ENCODE results near the gene RBM19. TPM values are rescaled to one million over a fixed set of nuclear protein-coding genes. Genes with fewer than 3 reads are reported as not detected.

RBM19 gene
- total and polyA plus RNA-seq, 2 of the 4 experiments (the other 2 are of a cell fraction), result 18.7 to 19.2 TPM

DNA sequence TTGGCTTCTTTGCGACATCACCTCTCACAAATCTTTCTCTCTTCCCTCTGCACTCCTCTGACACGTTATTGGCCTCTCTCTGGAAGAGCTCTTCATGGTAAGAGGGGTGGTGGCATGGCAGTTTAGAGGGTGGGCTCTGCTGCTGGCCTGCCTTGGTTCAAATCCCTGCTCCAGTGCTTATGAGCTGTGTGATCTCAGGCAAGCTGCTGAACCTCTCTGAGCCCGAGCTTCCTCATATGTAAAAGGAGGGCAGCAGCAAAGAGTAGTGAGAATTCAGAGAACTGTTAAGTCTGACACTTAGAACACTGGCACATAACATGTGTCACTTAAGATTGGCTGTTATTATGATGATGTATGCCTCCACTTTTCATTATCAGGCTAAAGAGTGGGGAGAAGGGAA lies 118.3 kb downstream of the RBM19 start:
- no peak overlapping the region for H2AK5ac ChIP-seq (ENCODE audit: low read depth, low read length)
- no peak overlapping the region for H4K91ac ChIP-seq (ENCODE audit: insufficient read depth, low read depth, low read length)
- no peak overlapping the region for H3K14ac ChIP-seq (replicated peaks; ENCODE audit: low read depth, low read length)
- H3K9me1 ChIP-seq (ENCODE audit: insufficient read depth, low read length), result peaks cover 9% of the 10 kb centered on the region; the same call in 1 of the 2 replicates
- no peak overlapping the region for H3K4me3 ChIP-seq (ENCODE audit: insufficient read depth, low read depth, low read length)
- no TSS peak for BruUV-seq (replicated peaks)
- intact Hi-C loops (cut with micrococcal nuclease) (no loop called here), in situ Hi-C loops (cut with MboI; ENCODE audit: low sequenced_read_pairs) (no loop called here), dilution Hi-C loops (cut with HindIII; ENCODE audit: low sequenced_read_pairs, unreplicated experiment) (no loop called here)
- no peaks in the 10 kb centered on the region for H4K20me1 ChIP-seq (ENCODE audit: insufficient read depth, low read length)
- no peak overlapping the region for H3K23ac ChIP-seq (ENCODE audit: low read depth, low read length)
- ChIA-PET CTCF (no interaction called here), POLR2A (ENCODE audit: unreplicated experiment) (no interaction called here)
- no peak overlapping the region for H2BK15ac ChIP-seq (ENCODE audit: low read depth, low read length)
- no peaks in the 10 kb centered on the region for H3K27me3 ChIP-seq (ENCODE audit: control insufficient read depth, insufficient read depth, low read length)
- no peaks in the 10 kb centered on the region for H3K9me3 ChIP-seq (ENCODE audit: control insufficient read depth, insufficient read depth, low read length)
- H2BK5ac ChIP-seq (ENCODE audit: low read depth, low read length, poor library complexity, severe bottlenecking), result no peak overlapping the region
- DNase-seq, result no peak
- H3K27ac ChIP-seq (ENCODE audit: insufficient read depth, low read length), result no peak overlapping the region
- no peaks in the 10 kb centered on the region for H3K79me1 ChIP-seq (ENCODE audit: low read depth in 1 of 2, low read length in 2 of 2)
- no peak overlapping the region for H4K5ac ChIP-seq (ENCODE audit: low read depth, low read length)
- no peak overlapping the region for H2AK9ac ChIP-seq (replicated peaks; ENCODE audit: low read depth, low read length, poor library complexity)
- H3K56ac ChIP-seq (ENCODE audit: extremely low read depth, insufficient read depth, low read length), result no peak overlapping the region
- peaks cover 7% of the 10 kb centered on the region; the same call in 1 of the 2 replicates for H3K4me1 ChIP-seq (ENCODE audit: control insufficient read depth, insufficient read depth, low read length)
- H3K9ac ChIP-seq (ENCODE audit: low read depth, low read length), result no peak overlapping the region
- peaks cover 5% of the 10 kb centered on the region for H3K36me3 ChIP-seq (ENCODE audit: control insufficient read depth, insufficient read depth, low read length)
- H3K4me2 ChIP-seq (ENCODE audit: low read depth, low read length), result no peak overlapping the region
- no peak overlapping the region for H4K8ac ChIP-seq (ENCODE audit: low read depth in 2 of 2, low read length in 2 of 2)
- H2BK20ac ChIP-seq (ENCODE audit: low read depth, low read length), result no peak overlapping the region
- no peak overlapping the region for H3K18ac ChIP-seq (ENCODE audit: low read depth, low read length)
- no CpG with 5 or more reads among the region's 3 CpGs for WGBS, 2 experiments (ENCODE audit: extremely low coverage in 2 of 2, insufficient read length in 1 of 2)
- no peak overlapping the region for H2BK120ac ChIP-seq (ENCODE audit: low read depth, low read length)
- TF ChIP-seq BHLHE40 (IDR thresholded peaks at IDR 0.05; ENCODE audit: low read depth, low read length) (no peak), FOS (IDR thresholded peaks at IDR 0.05; ENCODE audit: low read depth, low read length) (no peak), RFX5 (IDR thresholded peaks at IDR 0.05; ENCODE audit: low read depth, low read length) (no peak), POLR2A (IDR thresholded peaks at IDR 0.05; ENCODE audit: low read depth, low read length) (no peak), CHD1 (IDR thresholded peaks at IDR 0.05; ENCODE audit: low read depth, low read length) (no peak), CEBPB (IDR thresholded peaks at IDR 0.05; ENCODE audit: low read depth, low read length) (no peak), NFE2L2 (IDR thresholded peaks at IDR 0.05; ENCODE audit: low read depth, low read length) (no peak), RCOR1 (IDR thresholded peaks at IDR 0.05; ENCODE audit: insufficient replicate concordance, low read length) (no peak), MAFK (IDR thresholded peaks at IDR 0.05; ENCODE audit: low read depth, low read length) (no peak), SMC3 (IDR thresholded peaks at IDR 0.05; ENCODE audit: low read depth, low read length) (no peak), MAZ (IDR thresholded peaks at IDR 0.05; ENCODE audit: borderline replicate concordance, low read depth, low read length) (no peak), RAD21 (IDR thresholded peaks at IDR 0.05; ENCODE audit: low read length) (no peak), MXI1 (IDR thresholded peaks at IDR 0.05; ENCODE audit: borderline replicate concordance, low read depth, low read length) (no peak)
- TF ChIP-seq, protein P1, sequence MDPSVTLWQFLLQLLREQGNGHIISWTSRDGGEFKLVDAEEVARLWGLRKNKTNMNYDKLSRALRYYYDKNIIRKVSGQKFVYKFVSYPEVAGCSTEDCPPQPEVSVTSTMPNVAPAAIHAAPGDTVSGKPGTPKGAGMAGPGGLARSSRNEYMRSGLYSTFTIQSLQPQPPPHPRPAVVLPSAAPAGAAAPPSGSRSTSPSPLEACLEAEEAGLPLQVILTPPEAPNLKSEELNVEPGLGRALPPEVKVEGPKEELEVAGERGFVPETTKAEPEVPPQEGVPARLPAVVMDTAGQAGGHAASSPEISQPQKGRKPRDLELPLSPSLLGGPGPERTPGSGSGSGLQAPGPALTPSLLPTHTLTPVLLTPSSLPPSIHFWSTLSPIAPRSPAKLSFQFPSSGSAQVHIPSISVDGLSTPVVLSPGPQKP (IDR thresholded peaks at IDR 0.05; ENCODE audit: borderline replicate concordance, low read depth, low read length), result no peak
- TF ChIP-seq, protein P2, sequence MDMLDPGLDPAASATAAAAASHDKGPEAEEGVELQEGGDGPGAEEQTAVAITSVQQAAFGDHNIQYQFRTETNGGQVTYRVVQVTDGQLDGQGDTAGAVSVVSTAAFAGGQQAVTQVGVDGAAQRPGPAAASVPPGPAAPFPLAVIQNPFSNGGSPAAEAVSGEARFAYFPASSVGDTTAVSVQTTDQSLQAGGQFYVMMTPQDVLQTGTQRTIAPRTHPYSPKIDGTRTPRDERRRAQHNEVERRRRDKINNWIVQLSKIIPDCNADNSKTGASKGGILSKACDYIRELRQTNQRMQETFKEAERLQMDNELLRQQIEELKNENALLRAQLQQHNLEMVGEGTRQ (IDR thresholded peaks at IDR 0.05; ENCODE audit: low read depth, low read length), result no peak
- TF ChIP-seq, protein P3, sequence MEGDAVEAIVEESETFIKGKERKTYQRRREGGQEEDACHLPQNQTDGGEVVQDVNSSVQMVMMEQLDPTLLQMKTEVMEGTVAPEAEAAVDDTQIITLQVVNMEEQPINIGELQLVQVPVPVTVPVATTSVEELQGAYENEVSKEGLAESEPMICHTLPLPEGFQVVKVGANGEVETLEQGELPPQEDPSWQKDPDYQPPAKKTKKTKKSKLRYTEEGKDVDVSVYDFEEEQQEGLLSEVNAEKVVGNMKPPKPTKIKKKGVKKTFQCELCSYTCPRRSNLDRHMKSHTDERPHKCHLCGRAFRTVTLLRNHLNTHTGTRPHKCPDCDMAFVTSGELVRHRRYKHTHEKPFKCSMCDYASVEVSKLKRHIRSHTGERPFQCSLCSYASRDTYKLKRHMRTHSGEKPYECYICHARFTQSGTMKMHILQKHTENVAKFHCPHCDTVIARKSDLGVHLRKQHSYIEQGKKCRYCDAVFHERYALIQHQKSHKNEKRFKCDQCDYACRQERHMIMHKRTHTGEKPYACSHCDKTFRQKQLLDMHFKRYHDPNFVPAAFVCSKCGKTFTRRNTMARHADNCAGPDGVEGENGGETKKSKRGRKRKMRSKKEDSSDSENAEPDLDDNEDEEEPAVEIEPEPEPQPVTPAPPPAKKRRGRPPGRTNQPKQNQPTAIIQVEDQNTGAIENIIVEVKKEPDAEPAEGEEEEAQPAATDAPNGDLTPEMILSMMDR (conservative IDR thresholded peaks at IDR 0.05; ENCODE audit: low read depth, low read length), result no peak
- no peak overlapping the region for H3K4ac ChIP-seq (ENCODE audit: low read depth, low read length)
- ATAC-seq (ENCODE audit: low read depth), result no peak
- H2AFZ ChIP-seq (replicated peaks; ENCODE audit: low read length, poor library complexity), result no peak overlapping the region
